HG03045 (cell line): ENCODE results near the gene ZNG1C.
"Not testable (repeated sequence)": the region's sequence is repeated elsewhere in the genome, so short reads cannot be mapped to it uniquely, and the experiment has no call there.

Experiments
- ATAC-seq: cut with Tn5 transposase; IDR thresholded peaks from one replicate; pipeline ENCODE4 v1.9.1; 2021; ENCODE audit warnings: mild to moderate bottlenecking, moderate library complexity; ENCODE audit not compliant: unreplicated experiment

The ZNG1C gene

GRCh38 chr9:68241683-68242082 lies at the start of gene ZNG1C:
Gene ZNG1C, plus strand, starts transcription at chr9:68241983. Its CDS starts 49 bp downstream, at chr9:68242032.
- ATAC-seq: not testable (repeated sequence)

DNA sequence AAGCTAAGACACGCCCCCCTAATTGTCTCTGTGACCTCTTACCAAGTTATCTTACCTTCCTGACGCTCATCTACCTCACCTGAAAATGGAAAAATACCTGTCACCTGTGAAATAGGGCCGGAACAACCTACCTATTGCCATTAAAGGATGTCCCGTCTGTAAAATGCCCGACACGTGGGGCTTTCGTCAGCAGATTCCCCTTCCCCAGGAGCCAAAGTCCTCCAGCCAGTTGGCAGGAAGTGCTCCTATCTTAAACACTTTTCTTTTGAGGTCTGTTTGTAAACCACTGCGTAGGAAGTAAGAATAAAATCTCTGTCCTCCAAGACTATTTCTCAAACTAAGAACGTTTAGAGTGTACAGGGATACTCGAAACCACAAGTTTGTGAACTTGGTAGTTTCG lies 654 bp downstream of the ZNG1C start:
- ATAC-seq: not testable (repeated sequence)

DNA sequence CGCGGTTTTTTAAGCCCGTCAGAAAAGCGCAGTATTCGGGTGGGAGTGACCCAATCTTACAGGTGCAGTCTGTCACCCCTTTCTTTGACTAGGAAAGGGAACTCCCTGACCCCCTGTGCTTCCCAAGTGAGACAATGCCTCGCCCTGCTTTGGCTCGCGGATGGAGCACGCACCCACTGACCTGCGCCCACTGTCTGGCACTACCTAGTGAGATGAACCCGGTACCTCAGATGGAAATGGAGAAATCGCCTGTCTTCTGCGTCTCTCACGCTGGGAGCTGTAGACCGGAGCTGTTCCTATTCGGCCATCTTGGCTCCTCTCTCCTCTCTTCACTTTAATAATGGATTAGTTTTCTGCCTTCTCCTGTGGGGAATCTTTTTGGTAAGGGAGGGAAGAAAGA lies 39.3 kb downstream of the ZNG1C start:
- ATAC-seq: not testable (repeated sequence)

DNA sequence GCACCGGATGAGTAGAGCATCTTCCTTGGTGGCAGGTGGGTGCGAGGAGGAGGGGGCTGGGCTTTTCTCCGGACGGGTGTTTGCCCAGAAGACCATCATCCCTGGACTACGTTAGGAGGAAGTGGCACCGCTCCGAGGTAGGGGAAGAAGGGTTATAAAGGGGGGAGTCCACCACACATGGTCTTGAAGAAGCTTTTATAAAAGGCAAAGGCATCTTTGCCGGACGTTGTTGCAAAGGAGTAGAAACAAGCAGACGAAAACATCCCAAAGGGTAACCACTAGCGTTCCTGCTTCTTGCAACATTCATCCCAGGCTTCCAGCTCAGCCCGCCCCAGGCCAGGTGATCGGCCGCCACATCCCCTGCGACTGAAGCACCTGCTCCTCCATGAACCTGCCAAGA lies 60.8 kb downstream of the ZNG1C start, which contains the start of gene FOXD4L3:
Gene FOXD4L3, plus strand, starts transcription at position 301 of the 400 bp plus-strand sequence. Its CDS starts 85 bp downstream, at position 386.
- ATAC-seq: not testable (repeated sequence)

GRCh38 chr9:68303771-68304170 lies 62.0 kb downstream of the ZNG1C start:
- not testable (repeated sequence) for ATAC-seq

GRCh38 chr9:68304212-68304611 lies 62.4 kb downstream of the ZNG1C start:
- not testable (repeated sequence) for ATAC-seq

DNA sequence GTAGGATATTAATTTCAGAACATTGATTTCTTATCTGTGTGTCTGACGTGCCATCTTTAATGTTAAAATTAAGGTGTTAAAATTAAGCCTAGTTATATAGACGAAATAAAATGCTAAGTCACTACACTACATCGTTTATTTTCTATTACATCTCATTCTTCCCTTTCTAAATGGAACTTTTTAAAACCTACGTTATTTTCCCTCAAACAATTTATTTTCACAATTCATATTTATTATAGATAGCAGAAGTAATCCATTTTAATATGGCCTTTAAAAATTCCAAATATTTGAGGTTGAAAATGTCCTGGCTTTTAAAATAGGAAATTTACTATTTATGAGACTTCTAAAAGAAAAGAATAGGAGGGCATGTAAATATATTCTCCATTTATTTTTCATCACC lies 63.0 kb downstream of the ZNG1C start:
- not testable (repeated sequence) for ATAC-seq

GRCh38 chr9:68305680-68306285 lies 64.0 kb downstream of the ZNG1C start:
- ATAC-seq: not testable (repeated sequence)

DNA sequence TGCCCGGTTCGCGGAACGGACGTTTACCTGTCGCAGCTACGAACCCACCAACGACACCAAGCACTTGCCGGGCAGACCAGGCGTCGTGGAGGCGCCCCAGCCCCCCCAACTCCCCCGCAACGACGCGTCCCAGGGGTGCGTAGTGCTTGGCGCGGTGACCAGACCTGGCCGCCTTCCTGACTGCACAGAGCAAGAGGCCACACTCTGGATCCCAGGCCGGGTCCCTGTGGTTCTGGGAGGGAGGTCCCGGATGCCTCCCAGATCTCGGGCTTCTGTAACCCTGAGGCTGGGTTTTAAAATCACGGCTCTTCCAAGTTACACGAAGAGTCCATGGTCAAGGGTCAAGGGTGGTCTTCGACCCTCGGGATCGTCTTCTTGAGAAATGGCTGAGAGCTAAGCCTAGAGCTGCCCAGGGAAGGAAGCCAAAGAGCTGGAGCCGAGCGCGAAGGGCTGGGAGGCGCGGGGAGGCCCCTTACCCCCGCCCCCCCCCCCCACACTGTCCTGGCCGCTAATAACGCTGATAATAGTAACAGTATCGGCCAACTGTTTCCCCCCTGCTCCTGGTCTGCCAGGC lies 64.7 kb downstream of the ZNG1C start:
- not testable (repeated sequence) for ATAC-seq

DNA sequence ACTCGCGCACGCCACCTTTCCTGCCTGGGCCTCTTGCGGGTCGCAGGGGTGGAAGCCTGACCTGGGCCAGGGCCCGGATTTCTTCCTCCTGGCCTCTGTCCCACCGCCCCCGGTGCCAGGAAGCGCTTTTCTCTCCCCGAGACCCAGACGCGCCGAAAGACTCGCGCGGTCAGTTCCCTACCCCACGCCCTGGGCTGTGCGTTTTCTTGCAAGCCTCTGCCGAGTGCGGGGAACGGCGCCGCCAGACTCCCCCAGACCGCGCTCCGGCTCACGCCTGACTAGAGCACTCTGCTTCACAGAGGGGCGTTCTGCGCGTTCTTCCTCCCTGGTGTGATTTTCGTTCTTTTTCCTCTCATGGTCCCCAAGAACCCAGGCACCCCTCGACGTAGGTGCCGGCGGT lies 65.3 kb downstream of the ZNG1C start:
- not testable (repeated sequence) for ATAC-seq

DNA sequence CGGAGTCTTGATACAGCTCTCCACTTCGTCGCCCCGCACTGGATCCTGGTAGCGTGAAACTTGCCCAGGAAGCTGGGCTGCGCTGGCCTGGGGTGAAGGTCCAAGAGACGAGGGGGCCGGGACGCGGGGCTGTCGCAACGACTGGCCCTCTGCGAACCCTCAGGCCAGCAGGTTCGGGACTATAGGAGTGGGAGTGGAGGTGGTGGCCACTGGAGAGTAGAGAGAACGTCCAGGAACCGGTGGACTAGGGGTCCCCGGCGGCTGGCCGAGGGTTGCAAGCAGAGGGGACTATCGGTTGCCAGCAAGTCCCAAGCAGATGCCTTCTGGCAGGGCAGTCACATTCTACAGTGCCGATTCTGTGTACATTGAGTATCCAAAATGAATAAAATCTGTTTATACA lies 65.9 kb downstream of the ZNG1C start:
- ATAC-seq: not testable (repeated sequence)

DNA sequence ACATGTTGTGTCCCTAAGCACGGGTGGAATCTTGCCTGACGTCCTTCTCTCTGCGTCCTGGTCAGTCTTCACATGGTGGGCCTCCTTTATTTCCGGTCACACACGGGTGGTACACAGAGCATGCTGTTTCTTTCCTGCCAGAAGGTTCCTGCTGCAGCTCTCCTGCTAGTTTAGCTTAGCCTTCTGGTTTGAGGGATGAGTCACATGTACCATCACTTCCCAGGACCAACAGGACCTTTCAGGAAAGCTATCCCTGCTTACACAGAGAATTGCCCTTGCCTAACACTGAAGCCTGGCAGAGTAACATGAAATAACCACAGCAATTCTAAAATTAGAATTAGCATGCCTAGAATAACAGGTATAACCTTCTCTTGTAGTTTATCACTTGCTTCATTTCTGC lies 69.4 kb downstream of the ZNG1C start:
- ATAC-seq: not testable (repeated sequence)

DNA sequence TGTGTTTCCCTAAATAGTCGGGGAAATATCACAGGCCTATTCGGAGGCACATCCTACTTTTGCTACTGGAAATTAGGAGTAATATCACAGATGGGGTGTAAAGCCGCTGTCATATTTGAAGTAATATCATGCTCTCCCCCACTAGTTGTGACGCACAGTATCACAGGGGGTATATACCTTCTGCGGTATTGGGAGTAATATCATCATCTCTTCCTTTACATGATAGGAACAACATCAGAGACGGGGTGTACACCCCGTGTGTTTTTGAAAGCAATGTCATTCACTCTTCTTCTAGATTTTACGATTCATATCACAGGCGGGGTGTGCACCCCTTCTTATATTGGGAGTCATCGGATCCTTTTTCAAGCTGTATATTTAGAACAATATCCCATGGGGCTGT lies 76.4 kb downstream of the ZNG1C start:
- ATAC-seq: not testable (repeated sequence)

DNA sequence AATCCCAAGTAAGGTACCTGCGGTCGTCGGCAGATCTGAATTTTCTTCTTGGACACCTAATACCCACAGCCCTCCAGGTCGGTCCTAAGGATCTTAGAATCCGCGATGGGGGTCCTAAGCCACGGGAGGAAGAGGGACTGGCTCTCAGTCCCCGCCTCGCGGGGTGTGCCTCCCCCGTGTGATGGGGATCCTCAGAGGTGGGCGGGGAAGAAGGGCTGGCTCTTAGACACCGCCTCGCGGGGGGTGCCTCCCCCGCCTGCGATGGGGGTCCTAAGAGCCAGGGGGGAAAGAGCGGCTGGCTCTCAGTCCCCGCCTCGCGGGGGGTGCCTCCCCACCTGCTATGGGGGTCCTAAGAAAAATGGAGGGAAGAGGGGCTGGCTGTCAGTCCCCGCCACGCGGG lies 82.0 kb downstream of the ZNG1C start:
- not testable (repeated sequence) for ATAC-seq

GRCh38 chr9:68324518-68324917 lies 82.7 kb downstream of the ZNG1C start:
- ATAC-seq: not testable (repeated sequence)

DNA sequence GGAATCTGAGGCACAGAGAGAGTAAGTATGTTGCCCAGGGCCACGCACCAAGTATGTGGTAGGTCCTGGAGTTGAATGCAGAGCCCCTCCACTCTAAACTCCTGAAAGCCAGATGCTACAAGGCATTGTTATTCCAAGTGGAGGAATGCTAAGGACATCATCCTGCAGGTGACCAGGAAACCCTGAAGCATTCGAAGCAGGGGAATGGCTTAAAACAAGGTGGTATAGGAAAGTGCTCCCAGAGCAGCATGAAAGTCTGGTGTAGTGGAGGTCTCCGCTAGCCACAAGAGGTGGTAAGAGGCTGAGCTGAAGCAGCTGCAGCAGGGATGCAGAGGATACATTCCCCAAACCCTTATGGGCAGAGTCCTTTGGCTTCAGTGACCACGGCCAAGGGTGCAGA lies 87.3 kb downstream of the ZNG1C start:
- ATAC-seq: not testable (repeated sequence)

DNA sequence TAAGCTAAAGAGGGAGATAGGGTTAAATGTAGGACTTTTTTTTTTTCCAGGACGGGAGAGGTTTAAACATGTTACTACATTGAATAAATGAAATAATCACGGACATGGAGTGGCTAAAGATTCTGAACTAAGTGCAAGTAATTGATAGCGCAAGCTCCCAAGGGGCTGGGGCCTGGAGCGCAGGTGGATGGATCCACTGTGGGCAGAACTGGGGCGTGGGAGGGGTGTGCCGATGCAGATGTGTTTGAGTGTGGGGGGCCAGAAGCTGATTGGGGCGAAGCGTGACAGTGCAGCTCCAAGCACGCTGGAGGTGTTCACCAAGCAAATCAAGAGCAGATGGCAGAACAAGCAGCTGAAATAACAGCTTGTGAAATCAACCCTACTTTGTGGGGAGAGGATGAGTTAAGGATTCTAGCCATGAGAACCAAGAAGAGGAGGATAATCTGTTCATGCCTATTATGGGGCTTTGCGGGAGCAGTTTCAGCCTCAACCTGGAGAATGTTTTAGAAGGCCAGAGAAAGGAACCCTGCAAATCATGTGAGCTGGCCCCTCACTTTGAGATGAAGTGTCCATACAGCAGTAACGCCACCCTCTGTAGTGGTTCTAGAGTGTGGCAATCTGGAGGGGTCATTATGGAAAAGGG lies 88.9 kb downstream of the ZNG1C start:
- not testable (repeated sequence) for ATAC-seq

DNA sequence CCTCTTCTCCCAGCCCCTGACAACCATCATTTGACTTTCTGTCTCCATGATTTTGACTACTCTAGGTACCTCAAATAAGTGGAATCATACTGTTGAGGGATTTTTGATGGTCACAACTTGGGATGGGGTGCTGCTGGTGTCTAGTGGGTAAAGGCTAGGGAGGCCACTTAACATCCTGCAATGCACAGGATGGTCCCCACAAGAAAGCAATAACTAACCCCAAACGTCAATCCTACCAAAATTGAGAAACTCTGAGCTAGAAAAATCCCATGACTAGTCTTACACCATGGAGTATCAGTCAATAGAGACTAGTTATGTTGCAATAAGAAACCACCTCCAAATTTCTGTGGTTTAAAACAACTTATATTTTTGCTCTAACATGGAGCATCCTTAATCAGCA lies 90.3 kb downstream of the ZNG1C start:
- ATAC-seq: not testable (repeated sequence)

- ATAC-seq: not testable (repeated sequence)
Measured at GRCh38 chr9:68335935-68336334, 94.2 kb downstream of the ZNG1C start.

- not testable (repeated sequence) for ATAC-seq
Measured at GRCh38 chr9:68336639-68337339, 95.0 kb downstream of the ZNG1C start.

DNA sequence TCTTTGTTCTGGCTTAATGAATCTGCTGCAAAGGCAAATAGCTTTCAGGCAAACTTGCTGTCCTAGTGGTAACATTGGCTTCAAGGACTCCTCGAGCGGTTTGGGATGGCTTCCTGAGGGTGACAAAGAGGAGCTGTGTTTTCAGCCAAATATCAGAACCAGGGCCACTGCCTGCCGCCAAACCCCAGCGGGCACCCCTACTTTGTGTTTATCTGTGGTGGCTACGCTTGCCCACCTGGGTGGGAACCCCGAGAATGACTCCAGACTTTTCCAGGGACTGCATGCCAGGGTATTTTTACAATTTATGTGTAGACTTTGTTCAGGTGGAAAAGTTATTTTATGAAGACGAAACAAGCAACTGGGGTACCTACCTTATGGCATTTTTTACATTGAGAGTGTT lies 96.2 kb downstream of the ZNG1C start:
- not testable (repeated sequence) for ATAC-seq
